Stimulated activated CD4-positive, alpha-beta T cell treated with anti-CD3 and anti-CD28 coated beads, Interleukin-4, amount 100 ng/mL, for 48 hours (primary cell): Measurements from ENCODE around the gene TMTC1.
"Not testable (repeated sequence)": the region's sequence is repeated elsewhere in the genome, so short reads cannot be mapped to it uniquely, and the experiment has no call there.

Experiments
- DNase-seq, 2 donors: peaks; one replicate each; pipeline ENCODE4 v3.0.0-alpha.2; 2020; ENCODE audit warnings: low read depth in 2 of 2

Gene TMTC1

GRCh38 chr12:29671742-29672141 is 112.0 kb downstream of the TMTC1 start:
- DNase-seq: no peak

GRCh38 chr12:29667011-29667410 is 116.7 kb downstream of the TMTC1 start:
- DNase-seq: no peak

- no peak for DNase-seq
Observed at GRCh38 chr12:29665107-29665506, 118.6 kb downstream of the TMTC1 start.

- DNase-seq: no peak
Observed at GRCh38 chr12:29662734-29663323, 120.9 kb downstream of the TMTC1 start.

- DNase-seq: no peak
Observed at GRCh38 chr12:29660847-29661246, 122.9 kb downstream of the TMTC1 start.

- no peak for DNase-seq
Observed at GRCh38 chr12:29656762-29657538, 126.8 kb downstream of the TMTC1 start.

GRCh38 chr12:29655861-29656260 is 127.9 kb downstream of the TMTC1 start:
- no peak for DNase-seq

GRCh38 chr12:29653286-29653685 is 130.5 kb downstream of the TMTC1 start:
- no peak for DNase-seq

GRCh38 chr12:29650371-29650770 is 133.4 kb downstream of the TMTC1 start:
- DNase-seq: no peak

- DNase-seq: no peak
Observed at GRCh38 chr12:29649722-29650121, 134.0 kb downstream of the TMTC1 start.

- DNase-seq: no peak
Observed at GRCh38 chr12:29644536-29645162, 139.1 kb downstream of the TMTC1 start.

- DNase-seq: no peak
Observed at GRCh38 chr12:29640589-29641345, 143.0 kb downstream of the TMTC1 start.

GRCh38 chr12:29639893-29640495 is 143.7 kb downstream of the TMTC1 start:
- no peak for DNase-seq

GRCh38 chr12:29638528-29638927 is 145.2 kb downstream of the TMTC1 start:
- DNase-seq: no peak

- DNase-seq: no peak
Observed at GRCh38 chr12:29634057-29634456, 149.7 kb downstream of the TMTC1 start.

GRCh38 chr12:29630164-29630563 is 153.6 kb downstream of the TMTC1 start:
- DNase-seq: not testable (repeated sequence)

- DNase-seq: no peak
Observed at GRCh38 chr12:29627221-29627620, 156.5 kb downstream of the TMTC1 start.

GRCh38 chr12:29625359-29625953 is 158.3 kb downstream of the TMTC1 start:
- no peak for DNase-seq

- DNase-seq: no peak
Observed at GRCh38 chr12:29622251-29622650, 161.5 kb downstream of the TMTC1 start.

- no peak for DNase-seq
Observed at GRCh38 chr12:29620030-29620429, 163.7 kb downstream of the TMTC1 start.

GRCh38 chr12:29617407-29617803 is 166.3 kb downstream of the TMTC1 start:
- no peak for DNase-seq
